Body of pancreas (tissue), 4 donors: Measurements from ENCODE around the gene NLRC3. TPM values are rescaled to one million over a fixed set of nuclear protein-coding genes. Genes with fewer than 3 reads are reported as not detected.

Experiments used
- ATAC-seq: fragments of 150-250 bp; one replicate; pipeline ENCODE4 v1.9.1; 2016
- DNase-seq, 4 donors: peaks; one replicate each; pipeline ENCODE4 v3.0.0-alpha.2; 2019
- H3K27ac ChIP-seq, 4 donors: fragments of 200-600 bp; sonication (generic); 1 replicate in 3 of 4; 2 replicates in 1 of 4; pipeline versions ENCODE4 v1.5.1 to v1.6.1; 2016 to 2019; ENCODE audit warnings: mild to moderate bottlenecking in 1 of 4, mixed read lengths in 1 of 4, moderate library complexity in 1 of 4
- H3K27me3 ChIP-seq, 2 donors: fragments of 200-600 bp; sonication (generic); one replicate each; pipeline ENCODE4 v1.6.0; 2016; ENCODE audit warnings: mild to moderate bottlenecking in 1 of 2
- H3K36me3 ChIP-seq, 2 donors: fragments of 200-600 bp; sonication (generic); replicated peaks in 1 of 2; 2 replicates each; pipeline ENCODE4 v1.5.1; 2016; ENCODE audit warnings: low read depth in 2 of 2; ENCODE audit not compliant: insufficient read depth in 1 of 2
- H3K4me1 ChIP-seq: fragments of 200-600 bp; sonication (generic); one replicate; pipeline ENCODE4 v1.6.0; 2016
- H3K4me3 ChIP-seq, 2 donors: fragments of 200-600 bp; sonication (generic); 1 replicate in 1 of 2; 2 replicates in 1 of 2; pipeline ENCODE4 v1.5.1; 2016 to 2019
- H3K9me3 ChIP-seq, 3 donors: fragments of 200-600 bp; sonication (generic); 1 replicate in 2 of 3; 2 replicates in 1 of 3; pipeline ENCODE4 v1.5.1; 2016
- CTCF ChIP-seq, 7 experiments: fragments of 450-650 bp in 4 of 7; fragments of 200-600 bp in 3 of 7; sonication (generic) in 3 of 7; IDR thresholded peaks; one replicate each; pipeline ENCODE4 v1.5.1; 2016 to 2019; ENCODE audit warnings: antibody characterized with exemption in 7 of 7
- POLR2A ChIP-seq, 3 donors: fragments of 450-650 bp; IDR thresholded peaks; one replicate each; pipeline ENCODE4 v1.6.1; 2016; ENCODE audit warnings: antibody characterized with exemption in 3 of 3, mild to moderate bottlenecking in 2 of 3
- WGBS, 2 donors: methylation state at CpG; one replicate each; pipeline ENCODE4 v1.1.5; 2017; 5-methylcytosine and 5-hydroxymethylcytosine counted together
- intact Hi-C: fragments of 100-400 bp; cut with DNase I; formaldehyde crosslinking; loops from one replicate; pipeline ENCODE4 v1.15.1; 2023
- total RNA-seq, 2 donors: library from RNA; depleted of rRNA; stranded (reverse); fragments of >200 nt; gene quantifications; one replicate each; pipeline ENCODE4 v1.1.0, GENCODE V29; 2016

The NLRC3 gene
- total RNA-seq, 2 donors from 2014 or later, result 0.78 to 1.3 TPM

- no peak for ATAC-seq
- H3K27me3 ChIP-seq, result no peaks in the 10 kb centered on the region
- TF ChIP-seq POLR2A (IDR thresholded peaks at IDR 0.05) (no peak), CTCF (IDR thresholded peaks at IDR 0.05) (no peak)
- DNase-seq, result no peak
- peaks cover 14% of the 10 kb centered on the region for H3K4me1 ChIP-seq
- no peaks in the 10 kb centered on the region for H3K9me3 ChIP-seq
- 95% methylated on average over 16 of the region's 16 CpGs for WGBS, 2 donors
- intact Hi-C loops, result no loop called here
- H3K4me3 ChIP-seq, result no peak overlapping the region
- no peaks in the 10 kb centered on the region for H3K36me3 ChIP-seq
- H3K27ac ChIP-seq, result no peak overlapping the region
Observed at GRCh38 chr16:3498988-3499387, 78.2 kb downstream of the NLRC3 start.

- no peak for DNase-seq
Observed at GRCh38 chr16:3497771-3498170, 79.4 kb downstream of the NLRC3 start.

GRCh38 chr16:3496386-3496785 is 80.8 kb downstream of the NLRC3 start:
- Histone ChIP-seq H3K4me1 (peaks cover 4% of the 10 kb centered on the region), H3K9me3 (no peaks in the 10 kb centered on the region), H3K27ac (no peak overlapping the region), H3K27me3 (no peaks in the 10 kb centered on the region), H3K4me3 (no peak overlapping the region), H3K36me3 (no peaks in the 10 kb centered on the region)
- DNase-seq (no peak), ATAC-seq (no peak)
- TF ChIP-seq POLR2A (IDR thresholded peaks at IDR 0.05) (no peak), CTCF (IDR thresholded peaks at IDR 0.05) (no peak)
- intact Hi-C loops, result no loop called here
- WGBS, 2 donors, result 93 to 96% methylated on average over 24 to 29 of the region's 30 CpGs

More at GRCh38 chr16:3497771-3498170, 79.4 kb downstream of the NLRC3 start:
- ATAC-seq, result no peak
- Histone ChIP-seq H3K27me3 (no peaks in the 10 kb centered on the region), H3K27ac (no peak overlapping the region), H3K36me3 (no peaks in the 10 kb centered on the region), H3K9me3 (no peaks in the 10 kb centered on the region), H3K4me3 (no peak overlapping the region), H3K4me1 (peaks cover 14% of the 10 kb centered on the region)
- TF ChIP-seq CTCF (IDR thresholded peaks at IDR 0.05) (no peak), POLR2A (IDR thresholded peaks at IDR 0.05) (no peak)
- intact Hi-C loops, result no loop called here
- WGBS, 2 donors, result 96 to 98% methylated on average over 4 of the region's 4 CpGs

GRCh38 chr16:3495176-3495575 is 82.0 kb downstream of the NLRC3 start, which contains the start of gene C16orf90:
TSS of gene C16orf90 (minus strand) at chr16:3495489. CDS start at chr16:3495421, 68 bp downstream.
- no peak for ATAC-seq
- no peak for TF ChIP-seq POLR2A (IDR thresholded peaks at IDR 0.05)
- no peaks in the 10 kb centered on the region for H3K9me3 ChIP-seq
- no peak within 1 kb of the TSS for H3K27ac ChIP-seq
- no peaks in the 10 kb centered on the region for H3K36me3 ChIP-seq
- H3K4me3 ChIP-seq, result no peak within 1 kb of the TSS
- WGBS, 2 donors, result 71 to 82% methylated on average over 1 to 3 of the region's 3 CpGs
- no peak for DNase-seq
- no peaks in the 10 kb centered on the region for H3K27me3 ChIP-seq
- H3K4me1 ChIP-seq, result peaks cover 7% of the 10 kb centered on the region
- intact Hi-C loops, result no loop called here

GRCh38 chr16:3494386-3494973 is 82.7 kb downstream of the NLRC3 start:
- Histone ChIP-seq H3K9me3 (no peaks in the 10 kb centered on the region), H3K36me3 (no peaks in the 10 kb centered on the region), H3K4me3 (no peak overlapping the region), H3K27me3 (no peaks in the 10 kb centered on the region), H3K27ac (no peak overlapping the region), H3K4me1 (peaks cover 7% of the 10 kb centered on the region)
- DNase-seq, result no peak
- intact Hi-C loops, result no loop called here
- no peak for ATAC-seq
- 94 to 100% methylated on average over 1 to 14 of the region's 16 CpGs for WGBS, 2 donors
- TF ChIP-seq CTCF (IDR thresholded peaks at IDR 0.05), result no peak
- TF ChIP-seq POLR2A (IDR thresholded peaks at IDR 0.05), result no peak
